HepG2 (cell line): ENCODE measurements around the gene ZNF491. TPM values are rescaled to one million over a fixed set of nuclear protein-coding genes. Genes with fewer than 3 reads are reported as not detected.

ENCODE experiments used
- BCL3 ChIP-seq: sonication (generic); formaldehyde crosslinking; IDR thresholded peaks from 2 replicates; pipeline ENCODE4 v1.5.1; 2020; ENCODE audit warnings: mild to moderate bottlenecking, missing genetic modification reagents, moderate library complexity
- FOXC1 ChIP-seq: sonication (generic); formaldehyde crosslinking; IDR thresholded peaks from 2 replicates; pipeline ENCODE4 v1.8.0; 2022; ENCODE audit warnings: mild to moderate bottlenecking, missing genetic modification reagents, borderline replicate concordance
- GLMP ChIP-seq: sonication (generic); formaldehyde crosslinking; IDR thresholded peaks from 2 replicates; pipeline ENCODE4 v1.9.0; 2021; ENCODE audit warnings: missing genetic modification reagents, mild to moderate bottlenecking, borderline replicate concordance
- HDAC1 ChIP-seq: sonication (generic); formaldehyde crosslinking; IDR thresholded peaks from 2 replicates; pipeline ENCODE4 v1.5.1; 2020; ENCODE audit warnings: mild to moderate bottlenecking, missing genetic modification reagents
- IRF9 ChIP-seq: sonication (generic); formaldehyde crosslinking; IDR thresholded peaks from 2 replicates; pipeline ENCODE4 v1.8.0; 2022; ENCODE audit warnings: missing genetic modification reagents, mild to moderate bottlenecking, borderline replicate concordance
- MTERF4 ChIP-seq: sonication (generic); formaldehyde crosslinking; IDR thresholded peaks from 2 replicates; pipeline ENCODE4 v1.8.0; 2023; ENCODE audit warnings: mild to moderate bottlenecking, missing genetic modification reagents
- MYC ChIP-seq: sonication (generic); formaldehyde crosslinking; IDR thresholded peaks from 2 replicates; pipeline ENCODE4 v1.9.0; 2021; ENCODE audit warnings: missing genetic modification reagents, borderline replicate concordance
- PHF21A ChIP-seq: sonication (generic); formaldehyde crosslinking; IDR thresholded peaks from 2 replicates; pipeline ENCODE4 v1.5.0; 2020; ENCODE audit warnings: mild to moderate bottlenecking, missing genetic modification reagents
- RAD51 ChIP-seq: fragments of 450-650 bp; IDR thresholded peaks from 2 replicates; pipeline ENCODE4 v1.6.1; 2016; ENCODE audit warnings: borderline replicate concordance
- RBFOX2 ChIP-seq: fragments of 200-400 bp; formaldehyde crosslinking; IDR thresholded peaks from 2 replicates; pipeline ENCODE4 v1.6.1; 2017; ENCODE audit warnings: low read depth, mild to moderate bottlenecking, low read length
- RELA ChIP-seq: sonication (generic); formaldehyde crosslinking; IDR thresholded peaks from 2 replicates; pipeline ENCODE4 v1.4.0; 2020; ENCODE audit warnings: missing genetic modification reagents
- YEATS2 ChIP-seq: sonication (generic); formaldehyde crosslinking; IDR thresholded peaks from 2 replicates; pipeline ENCODE4 v1.4.0; 2020; ENCODE audit warnings: missing genetic modification reagents, borderline replicate concordance
- ZBTB43 ChIP-seq: sonication (generic); formaldehyde crosslinking; conservative IDR thresholded peaks from 2 replicates; pipeline ENCODE4 v1.4.0; 2020; ENCODE audit warnings: missing genetic modification reagents
- ZEB1 ChIP-seq: IDR thresholded peaks from 2 replicates; pipeline ENCODE4 v1.6.1; 2012; ENCODE audit warnings: mild to moderate bottlenecking, low read depth, inconsistent platforms; ENCODE audit not compliant: insufficient replicate concordance
- ZHX1 ChIP-seq: sonication (generic); formaldehyde crosslinking; IDR thresholded peaks from 2 replicates; pipeline ENCODE4 v1.8.1; 2022; ENCODE audit warnings: low read depth, mild to moderate bottlenecking, missing genetic modification reagents
- ZNF180 ChIP-seq: sonication (generic); formaldehyde crosslinking; IDR thresholded peaks from 2 replicates; pipeline ENCODE4 v1.4.0; 2020; ENCODE audit warnings: low read depth, missing genetic modification reagents, borderline replicate concordance
- ZNF205 ChIP-seq: IDR thresholded peaks from 2 replicates; pipeline ENCODE4 v1.6.1; 2018; ENCODE audit warnings: missing biosample characterization, missing genetic modification reagents
- ZNF274 ChIP-seq: sonication (generic); formaldehyde crosslinking; IDR thresholded peaks from 2 replicates; pipeline ENCODE4 v1.5.1; 2020; ENCODE audit warnings: mild to moderate bottlenecking, missing genetic modification reagents
- ZNF629 ChIP-seq: sonication (generic); formaldehyde crosslinking; conservative IDR thresholded peaks from 2 replicates; pipeline ENCODE4 v1.5.0; 2020; ENCODE audit warnings: missing genetic modification reagents
- polyA plus RNA-seq, 8 experiments: library from polyadenylated mRNA; depleted of rRNA in 3 of 8; stranded (reverse) in 7 of 8; unstranded in 1 of 8; fragments of >200 nt; fragmentation: Illumina TruSeq in 4 of 8; extraction: Trizol in 4 of 8; gene quantifications; 2 replicates each; pipeline versions ENCODE4 v1.2.1 to v1.2.3, GENCODE V29; 2011 to 2016; ENCODE audit warnings: low read depth in 4 of 8, missing spikeins in 1 of 8, mixed read lengths in 1 of 8; ENCODE audit not compliant: insufficient read depth in 1 of 8
- total RNA-seq, 5 experiments: library from RNA; depleted of rRNA; stranded (reverse); fragments of >200 nt; fragmentation: Illumina TruSeq; extraction: Trizol; gene quantifications; 2 replicates each; pipeline ENCODE4 v1.2.3, GENCODE V29; 2016; ENCODE audit warnings: low read depth in 1 of 5

The ZNF491 gene
- total and polyA plus RNA-seq, 2 of the 13 experiments (the other 11 are each of a cell fraction or from before 2014, with no cell fraction given) = 0.57 to 2.2 TPM

GRCh38 chr19:11798391-11799330, at the start of gene ZNF491 (continued):
- 0 out of 2 replicates have a peak, but pooled peaks have one; percentile 55 for TF ChIP-seq ZHX1
- TF ChIP-seq MYC (CRISPR knock-in tag) = peak; percentile 50; the same call in 1 of the 2 replicates
- peak; percentile 26; the same call in 1 of the 2 replicates for TF ChIP-seq ZNF205 (CRISPR knock-in tag)
- peak; percentile 55; the same call in 1 of the 2 replicates for TF ChIP-seq IRF9 (CRISPR knock-in tag)
- TF ChIP-seq HDAC1 (CRISPR knock-in tag) = peak; percentile 64; the same call in 1 of the 2 replicates
- TF ChIP-seq ZBTB43 = 0 out of 2 replicates have a peak, but pooled peaks have one; percentile 35
- TF ChIP-seq PHF21A (CRISPR knock-in tag) = peak; percentile 85; the same call in 1 of the 2 replicates
- TF ChIP-seq GLMP (CRISPR knock-in tag) = no peak
- peak; percentile 67; the same call in 1 of the 2 replicates for TF ChIP-seq MTERF4 (CRISPR knock-in tag)
- no peak for TF ChIP-seq RAD51
- TF ChIP-seq ZEB1 = no peak
- 0 out of 2 replicates have a peak, but pooled peaks have one; percentile 14 for TF ChIP-seq ZNF629 (CRISPR knock-in tag)
- peak; percentile 78; the same call in 1 of the 2 replicates for TF ChIP-seq BCL3 (CRISPR knock-in tag)
- no peak for TF ChIP-seq RELA
- TF ChIP-seq FOXC1 (CRISPR knock-in tag) = peak; percentile 55
- TF ChIP-seq RBFOX2 = peak; percentile 61
- TF ChIP-seq ZNF274 (CRISPR knock-in tag) = peak; percentile 80
- TF ChIP-seq YEATS2 (CRISPR knock-in tag) = peak; percentile 47; the same call in 1 of the 2 replicates
- no peak for TF ChIP-seq ZNF180 (CRISPR knock-in tag)
